Spleen (tissue), 11 donors: ENCODE results near the gene CCDC184. TPM values are rescaled to one million over a fixed set of nuclear protein-coding genes. Genes with fewer than 3 reads are reported as not detected.

ENCODE experiments used
- DNase-seq: peaks from one replicate; pipeline ENCODE4 v3.0.0-alpha.2; 2020
- H3K27ac ChIP-seq, 8 donors: fragments of 200-600 bp; sonication (generic) in 7 of 8; 1 replicate in 4 of 8; 2 replicates in 4 of 8; pipeline versions ENCODE4 v1.5.0 to v1.8.0; 2016 to 2021; ENCODE audit warnings: inconsistent platforms in 4 of 8, mild to moderate bottlenecking in 4 of 8, moderate library complexity in 1 of 8
- H3K27me3 ChIP-seq, 7 donors: fragments of 200-600 bp; sonication (generic) in 6 of 7; replicated peaks in 1 of 7; 1 replicate in 4 of 7; 2 replicates in 3 of 7; pipeline versions ENCODE4 v1.5.0 to v1.8.0; 2016 to 2021; ENCODE audit warnings: inconsistent platforms in 3 of 7, mild to moderate bottlenecking in 1 of 7
- H3K36me3 ChIP-seq, 6 donors: fragments of 200-600 bp; sonication (generic) in 5 of 6; 1 replicate in 4 of 6; 2 replicates in 2 of 6; pipeline versions ENCODE4 v1.5.0 to v1.8.0; 2016 to 2021; ENCODE audit warnings: inconsistent platforms in 2 of 6
- H3K4me1 ChIP-seq, 6 donors: fragments of 200-600 bp; sonication (generic) in 5 of 6; 1 replicate in 3 of 6; 2 replicates in 3 of 6; pipeline versions ENCODE4 v1.5.0 to v1.8.0; 2016 to 2021; ENCODE audit warnings: inconsistent platforms in 3 of 6
- H3K4me3 ChIP-seq, 8 donors: fragments of 200-600 bp; sonication (generic) in 7 of 8; 1 replicate in 4 of 8; 2 replicates in 4 of 8; pipeline versions ENCODE4 v1.5.0 to v1.8.0; 2016 to 2021; ENCODE audit warnings: inconsistent platforms in 4 of 8, mild to moderate bottlenecking in 4 of 8, moderate library complexity in 2 of 8
- H3K9me3 ChIP-seq, 8 donors: fragments of 200-600 bp; sonication (generic) in 7 of 8; 1 replicate in 4 of 8; 2 replicates in 4 of 8; pipeline versions ENCODE4 v1.5.0 to v1.8.0; 2016 to 2021; ENCODE audit warnings: inconsistent platforms in 4 of 8
- POLR2A ChIP-seq, 3 donors: fragments of 450-650 bp; IDR thresholded peaks; one replicate each; pipeline ENCODE4 v1.5.1; 2017; ENCODE audit warnings: antibody characterized with exemption in 3 of 3, mild to moderate bottlenecking in 1 of 3
- POLR2AphosphoS5 ChIP-seq, 3 donors: sonication (generic); formaldehyde crosslinking; IDR thresholded peaks; one replicate each; pipeline ENCODE4 v1.5.1; 2017; ENCODE audit warnings: antibody characterized with exemption in 3 of 3
- WGBS, 5 donors: extraction: QIAGEN DNeasy Blood & Tissue Kit in 3 of 5; methylation state at CpG; one replicate each; pipeline versions ENCODE4 v1.1.5 to v1.1.7; 2013 to 2018; 5-methylcytosine and 5-hydroxymethylcytosine counted together
- intact Hi-C: fragments of 100-400 bp; cut with DNase I; formaldehyde crosslinking; loops from one replicate; pipeline ENCODE4 v1.15.0; 2023; ENCODE audit warnings: low total_unique reads
- polyA plus RNA-seq, 3 donors: library from polyadenylated mRNA; stranded (reverse); fragments of 200-250 nt; gene quantifications; one replicate each; pipeline ENCODE4 v1.2.1, GENCODE V29; 2013
- total RNA-seq, 7 donors: library from RNA; depleted of rRNA in 3 of 7; stranded (reverse); fragments of >200 nt in 3 of 7; fragmentation: NEBNext Ultra II Directional in 4 of 7; extraction: Animal tissue kit (Norgen Biotek cat#: 25700) in 4 of 7; gene quantifications; one replicate each; pipeline versions ENCODE4 v1.1.0 to v1.2.1, GENCODE V29; 2016 to 2021
- TF ChIP-seq, protein P1 (sequence below), 11 experiments: fragments of 200-600 bp in 7 of 11; fragments of 450-650 bp in 4 of 11; sonication (generic) in 4 of 11; IDR thresholded peaks in 8 of 11; conservative IDR thresholded peaks in 3 of 11; 1 replicate in 7 of 11; 2 replicates in 4 of 11; pipeline versions ENCODE4 v1.4.0 to v1.8.0; 2016 to 2021; ENCODE audit warnings: antibody characterized with exemption in 11 of 11, inconsistent platforms in 4 of 11, mild to moderate bottlenecking in 1 of 11
- donor health status: healthy with polysubstance abuse.
- donor health status: DM: no; HTN: no; CAD: no; lungs with moderate emphysema.
- donor health status: DM: no; HTN: no; CAD: no.
- donor health status: Bipolar disorder and iron deficiency.
- donor health status: healthy.
- donor health status: DM: no; HTN: no; CAD: no.
- donor health status: DM: yes; HTN: yes; CAD: no.

The CCDC184 gene
- total and polyA plus RNA-seq, 10 donors, result 0.45 to 1.7 (median 0.88) TPM

DNA sequence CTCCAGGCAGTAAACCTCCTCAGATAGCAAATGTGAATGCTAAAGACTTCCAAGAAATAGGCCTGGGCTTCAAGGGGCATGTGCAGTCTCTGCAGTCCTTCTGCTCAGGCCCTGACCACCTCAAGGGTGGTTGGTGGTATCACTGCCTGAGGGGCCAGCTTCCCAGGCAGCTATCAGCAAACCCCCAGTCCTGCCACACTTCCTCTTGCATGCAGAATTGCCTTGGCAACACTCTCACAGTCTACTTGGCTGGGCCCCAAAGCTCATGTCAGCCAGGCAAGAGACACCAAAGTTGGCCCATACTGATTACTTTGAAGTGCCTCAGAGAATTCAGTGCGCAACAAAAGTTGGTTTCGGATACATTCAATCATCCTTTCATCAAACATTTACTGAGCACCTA, 22.6 kb upstream of the CCDC184 start:
- no peak for DNase-seq
- H3K36me3 ChIP-seq, result no peaks in the 10 kb centered on the region
- 39 to 62% (median 52%) methylated on average over 2 of the region's 2 CpGs for WGBS, 5 donors

DNA sequence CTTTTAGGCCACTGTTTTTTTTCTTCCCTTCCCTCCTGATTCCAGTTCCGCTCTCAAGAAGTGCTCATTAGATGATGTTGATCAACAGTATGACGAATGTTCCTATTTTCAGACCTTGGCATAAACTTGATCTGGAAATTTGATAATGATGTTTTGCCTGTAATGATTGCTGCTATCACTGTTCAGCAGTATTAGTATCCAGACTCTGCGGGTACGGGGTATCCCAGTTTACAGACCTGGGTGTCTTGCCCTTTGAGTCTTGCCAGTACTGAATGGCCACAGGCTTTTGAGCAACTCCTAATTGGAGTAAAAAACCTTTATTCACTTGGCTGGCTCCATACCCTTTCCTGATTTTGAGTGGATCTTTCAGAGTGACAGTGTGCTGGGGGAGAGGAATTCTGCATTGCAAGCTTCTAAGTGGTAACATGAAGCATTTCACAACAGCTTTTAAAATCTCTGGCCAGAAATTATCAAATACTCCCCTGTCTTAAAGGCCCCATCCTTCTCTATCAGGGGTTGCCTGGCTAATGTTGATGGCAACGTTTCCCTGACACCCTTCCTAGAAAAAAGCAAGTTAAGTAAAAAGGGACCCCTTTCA, 20.2 kb upstream of the CCDC184 start:
- 58 to 85% (median 68%) methylated on average over 5 of the region's 5 CpGs for WGBS, 5 donors
- intact Hi-C loops, result loop anchor here (10.0 kb wide), 2 partner anchors 78 to 448 kb away; no protein-coding TSS in a partner anchor
- H3K27me3 ChIP-seq, result peaks cover 0 to 13% (median 0%) of the 10 kb centered on the region in 7 donors
- no peak for DNase-seq
- TF ChIP-seq, protein P1, sequence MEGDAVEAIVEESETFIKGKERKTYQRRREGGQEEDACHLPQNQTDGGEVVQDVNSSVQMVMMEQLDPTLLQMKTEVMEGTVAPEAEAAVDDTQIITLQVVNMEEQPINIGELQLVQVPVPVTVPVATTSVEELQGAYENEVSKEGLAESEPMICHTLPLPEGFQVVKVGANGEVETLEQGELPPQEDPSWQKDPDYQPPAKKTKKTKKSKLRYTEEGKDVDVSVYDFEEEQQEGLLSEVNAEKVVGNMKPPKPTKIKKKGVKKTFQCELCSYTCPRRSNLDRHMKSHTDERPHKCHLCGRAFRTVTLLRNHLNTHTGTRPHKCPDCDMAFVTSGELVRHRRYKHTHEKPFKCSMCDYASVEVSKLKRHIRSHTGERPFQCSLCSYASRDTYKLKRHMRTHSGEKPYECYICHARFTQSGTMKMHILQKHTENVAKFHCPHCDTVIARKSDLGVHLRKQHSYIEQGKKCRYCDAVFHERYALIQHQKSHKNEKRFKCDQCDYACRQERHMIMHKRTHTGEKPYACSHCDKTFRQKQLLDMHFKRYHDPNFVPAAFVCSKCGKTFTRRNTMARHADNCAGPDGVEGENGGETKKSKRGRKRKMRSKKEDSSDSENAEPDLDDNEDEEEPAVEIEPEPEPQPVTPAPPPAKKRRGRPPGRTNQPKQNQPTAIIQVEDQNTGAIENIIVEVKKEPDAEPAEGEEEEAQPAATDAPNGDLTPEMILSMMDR (IDR thresholded peaks at IDR 0.05 in 8 of 11, conservative IDR thresholded peaks at IDR 0.05 in 3 of 11), result no peak
- no peak for TF ChIP-seq POLR2AphosphoS5 (IDR thresholded peaks at IDR 0.05)
- no peak for TF ChIP-seq POLR2A (IDR thresholded peaks at IDR 0.05)
- peak overlapping the region in 3 of 8 donors; percentile 12 to 41 (median 19) for H3K27ac ChIP-seq
- H3K36me3 ChIP-seq, result no peaks in the 10 kb centered on the region
- peaks cover 0 to 16% (median 2%) of the 10 kb centered on the region in 6 donors for H3K4me1 ChIP-seq
- no peak overlapping the region for H3K4me3 ChIP-seq
- no peaks in the 10 kb centered on the region for H3K9me3 ChIP-seq

More for the DNA sequence above, 22.6 kb upstream of the CCDC184 start:
- peaks cover 0 to 4% (median 0%) of the 10 kb centered on the region in 7 donors for H3K27me3 ChIP-seq
- peak overlapping the region in 1 of 8 donors; percentile 6 for H3K27ac ChIP-seq
- H3K4me3 ChIP-seq, result no peak overlapping the region
- peaks cover 6 to 36% (median 18%) of the 10 kb centered on the region in 6 donors for H3K4me1 ChIP-seq
- intact Hi-C loops, result loop anchor here (10.0 kb wide), 2 partner anchors 76 to 446 kb away; no protein-coding TSS in a partner anchor
- no peaks in the 10 kb centered on the region for H3K9me3 ChIP-seq
- TF ChIP-seq POLR2AphosphoS5 (IDR thresholded peaks at IDR 0.05) (no peak), POLR2A (IDR thresholded peaks at IDR 0.05) (no peak)
- TF ChIP-seq, protein P1 (IDR thresholded peaks at IDR 0.05 in 8 of 11, conservative IDR thresholded peaks at IDR 0.05 in 3 of 11), result no peak

DNA sequence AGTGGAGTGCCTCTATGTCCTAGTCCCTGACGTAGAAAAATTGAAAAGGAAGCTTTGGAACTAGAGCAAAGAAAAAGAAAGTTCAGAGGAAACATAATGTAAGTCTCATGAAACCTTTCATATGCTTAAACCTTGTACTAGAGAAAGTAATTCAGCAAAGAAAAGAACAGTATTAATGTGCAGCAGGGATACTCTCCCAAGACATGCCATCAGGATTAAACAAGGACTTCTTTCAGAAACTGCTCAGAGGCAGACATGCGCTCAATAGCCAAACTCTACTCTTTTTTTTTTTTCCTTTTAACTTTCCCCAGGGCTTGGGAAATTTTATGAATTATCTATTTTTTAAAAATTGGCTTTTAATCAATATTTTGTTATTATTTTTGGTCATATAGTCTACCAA, 19.0 kb upstream of the CCDC184 start:
- Histone ChIP-seq H3K9me3 (no peaks in the 10 kb centered on the region), H3K27me3 (peaks cover 0 to 13% (median 0%) of the 10 kb centered on the region in 7 donors), H3K4me1 (peaks cover 0 to 15% (median 2%) of the 10 kb centered on the region in 6 donors), H3K4me3 (no peak overlapping the region), H3K36me3 (no peaks in the 10 kb centered on the region), H3K27ac (no peak overlapping the region)
- TF ChIP-seq POLR2AphosphoS5 (IDR thresholded peaks at IDR 0.05) (no peak), POLR2A (IDR thresholded peaks at IDR 0.05) (no peak)
- TF ChIP-seq, protein P1 (IDR thresholded peaks at IDR 0.05 in 8 of 11, conservative IDR thresholded peaks at IDR 0.05 in 3 of 11), result no peak
- intact Hi-C loops, result loop anchor here (10.0 kb wide), 2 partner anchors 80 to 450 kb away; no protein-coding TSS in a partner anchor
- no peak for DNase-seq
- WGBS, 5 donors, result 82 to 95% (median 87%) methylated on average over 2 of the region's 2 CpGs
